H1 (cell line): ENCODE measurements around the gene ARAP2. TPM values are rescaled to one million over a fixed set of nuclear protein-coding genes. Genes with fewer than 3 reads are reported as not detected.

ENCODE experiments used
- CTCF ChIA-PET: fragments of 300-600 bp; sonication (Branson Sonifier 250); formaldehyde crosslinking; loops from one replicate; lab custom pipeline; 2021; ENCODE audit not compliant: partially characterized antibody; lab: Charles Lee
- POLR2A ChIA-PET: fragments of 300-600 bp; sonication (Branson Sonifier 250); formaldehyde crosslinking; loops from one replicate; lab custom pipeline; 2021; ENCODE audit warnings: inconsistent platforms; ENCODE audit not compliant: partially characterized antibody; lab: Charles Lee
- DNase-seq, 2 experiments: peaks; one replicate each; pipeline versions ENCODE4 v3.0.0 to v3.0.0-alpha.2; 2010 to 2022; ENCODE audit warnings: low spot score in 2 of 2, low read depth in 1 of 2, mixed read lengths in 1 of 2
- FAIRE-seq: peaks from 2 replicates; lab custom pipeline; 2011; peaks lifted over from hg19 to GRCh38; lab: Jason Lieb, UNC
- H2AFZ ChIP-seq: 2 replicates; pipeline ENCODE4 v1.8.1; 2012; ENCODE audit warnings: low read length, inconsistent platforms
- H2AK5ac ChIP-seq: 2 replicates; pipeline ENCODE4 v1.6.1; 2013; ENCODE audit warnings: low read depth, low read length
- H2BK120ac ChIP-seq: replicated peaks from 2 replicates; pipeline ENCODE3; 2013; ENCODE audit warnings: low read depth, low read length, inconsistent platforms
- H2BK12ac ChIP-seq: 2 replicates; pipeline ENCODE4 v1.6.1; 2013; ENCODE audit warnings: low read depth, low read length
- H2BK15ac ChIP-seq: 2 replicates; pipeline ENCODE4 v1.6.1; 2013; ENCODE audit warnings: low read length
- H2BK20ac ChIP-seq: 2 replicates; pipeline ENCODE4 v1.6.1; 2013; ENCODE audit warnings: low read length
- H2BK5ac ChIP-seq: 2 replicates; pipeline ENCODE4 v1.6.1; 2013; ENCODE audit warnings: low read depth, low read length
- H3K14ac ChIP-seq: 2 replicates; pipeline ENCODE4 v1.6.1; 2013; ENCODE audit warnings: inconsistent platforms; ENCODE audit not compliant: insufficient read length
- H3K18ac ChIP-seq: 2 replicates; pipeline ENCODE4 v1.6.1; 2013; ENCODE audit warnings: low read length; ENCODE audit errors: extremely low read depth
- H3K23ac ChIP-seq: 2 replicates; pipeline ENCODE4 v1.6.1; 2013; ENCODE audit warnings: inconsistent platforms; ENCODE audit not compliant: insufficient read length
- H3K23me2 ChIP-seq: 2 replicates; pipeline ENCODE4 v1.6.1; 2013; ENCODE audit warnings: low read depth, low read length
- H3K27ac ChIP-seq: 2 replicates; pipeline ENCODE4 v1.6.1; 2011; ENCODE audit warnings: low read depth, low read length, inconsistent platforms
- H3K27me3 ChIP-seq, 4 experiments: replicated peaks in 1 of 4; 1 replicate in 1 of 4; 2 replicates in 3 of 4; pipeline versions ENCODE4 v1.6.1 to v1.8.1; 2011 to 2013; ENCODE audit warnings: low read length in 3 of 4, mild to moderate bottlenecking in 3 of 4, inconsistent platforms in 2 of 4, mixed read lengths in 2 of 4, moderate library complexity in 1 of 4; ENCODE audit not compliant: control insufficient read depth in 3 of 4, insufficient read depth in 3 of 4; ENCODE audit errors: extremely low read depth in 1 of 4
- H3K36me3 ChIP-seq, 4 experiments: 2 replicates each; pipeline versions ENCODE4 v1.6.1 to v1.8.1; 2011 to 2013; ENCODE audit warnings: mild to moderate bottlenecking in 4 of 4, low read length in 3 of 4, moderate library complexity in 2 of 4, control low read depth in 1 of 4, inconsistent platforms in 1 of 4; ENCODE audit not compliant: insufficient read depth in 4 of 4, control insufficient read depth in 2 of 4
- H3K4ac ChIP-seq: replicated peaks from 2 replicates; pipeline ENCODE3; 2013; ENCODE audit warnings: low read length, low read depth, mixed read lengths, inconsistent platforms; ENCODE audit not compliant: insufficient read length
- H3K4me1 ChIP-seq, 4 experiments: replicated peaks in 1 of 4; 1 replicate in 1 of 4; 2 replicates in 3 of 4; pipeline versions ENCODE4 v1.6.1 to v1.8.1; 2011 to 2013; ENCODE audit warnings: low read length in 3 of 4, inconsistent platforms in 2 of 4, mixed read lengths in 1 of 4; ENCODE audit not compliant: insufficient read depth in 4 of 4, control insufficient read depth in 3 of 4
- H3K4me2 ChIP-seq, 2 experiments: 2 replicates each; pipeline versions ENCODE4 v1.6.1 to v1.8.1; 2011 to 2013; ENCODE audit warnings: low read depth in 2 of 2, low read length in 2 of 2, control low read depth in 1 of 2, inconsistent platforms in 1 of 2, mild to moderate bottlenecking in 1 of 2; ENCODE audit not compliant: insufficient read depth in 1 of 2
- H3K4me3 ChIP-seq, 4 experiments: fragments of 200-600, 300-600 bp in 1 of 4; sonication (generic), shearing (Covaris generic), sonication (Bioruptor Twin) in 1 of 4; 2 replicates each; pipeline versions ENCODE4 v1.5.1 to v1.8.1; 2011 to 2016; ENCODE audit warnings: low read length in 4 of 4, low read depth in 3 of 4, control low read depth in 2 of 4, inconsistent platforms in 2 of 4, mild to moderate bottlenecking in 2 of 4, mixed read lengths in 1 of 4, moderate library complexity in 1 of 4; ENCODE audit not compliant: insufficient read depth in 2 of 4; ENCODE audit errors: extremely low read depth in 1 of 4
- H3K56ac ChIP-seq: replicated peaks from 2 replicates; pipeline ENCODE3; 2013; ENCODE audit warnings: low read depth, mild to moderate bottlenecking, mixed read lengths, low read length, inconsistent platforms; ENCODE audit not compliant: insufficient read length
- H3K79me1 ChIP-seq: 2 replicates; pipeline ENCODE4 v1.6.1; 2013; ENCODE audit warnings: low read depth, low read length, control low read depth
- H3K79me2 ChIP-seq, 2 experiments: 2 replicates each; pipeline versions ENCODE4 v1.6.1 to v1.8.1; 2012 to 2013; ENCODE audit warnings: low read length in 2 of 2, mild to moderate bottlenecking in 2 of 2, inconsistent platforms in 1 of 2; ENCODE audit not compliant: insufficient read depth in 2 of 2, control insufficient read depth in 1 of 2
- H3K9ac ChIP-seq, 4 experiments: replicated peaks in 1 of 4; 1 replicate in 1 of 4; 2 replicates in 3 of 4; pipeline versions ENCODE4 v1.6.1 to v1.8.1; 2011 to 2013; ENCODE audit warnings: low read depth in 3 of 4, low read length in 3 of 4, control low read depth in 2 of 4, mild to moderate bottlenecking in 2 of 4, moderate library complexity in 2 of 4, inconsistent platforms in 1 of 4; ENCODE audit errors: extremely low read depth in 1 of 4
- H3K9me3 ChIP-seq, 2 experiments: 2 replicates each; pipeline versions ENCODE4 v1.6.1 to v1.8.1; 2012 to 2013; ENCODE audit warnings: mild to moderate bottlenecking in 2 of 2, moderate library complexity in 2 of 2, control low read depth in 1 of 2, inconsistent platforms in 1 of 2, low read depth in 1 of 2, low read length in 1 of 2, mixed read lengths in 1 of 2; ENCODE audit not compliant: insufficient read depth in 2 of 2
- H4K20me1 ChIP-seq, 2 experiments: replicated peaks in 1 of 2; 2 replicates each; pipeline versions ENCODE3 to v1.8.1; 2011 to 2013; ENCODE audit warnings: inconsistent platforms in 2 of 2, low read length in 2 of 2, mild to moderate bottlenecking in 1 of 2; ENCODE audit not compliant: insufficient read depth in 2 of 2, control insufficient read depth in 1 of 2
- H4K5ac ChIP-seq: 2 replicates; pipeline ENCODE4 v1.6.1; 2013; ENCODE audit warnings: low read length, low read depth, mixed read lengths, inconsistent platforms; ENCODE audit not compliant: insufficient read length
- H4K8ac ChIP-seq: 2 replicates; pipeline ENCODE4 v1.8.0; 2013; ENCODE audit warnings: mild to moderate bottlenecking, moderate library complexity, low read length, inconsistent platforms; ENCODE audit not compliant: insufficient read depth; ENCODE audit errors: extremely low read depth
- H4K91ac ChIP-seq: replicated peaks from 2 replicates; pipeline ENCODE3; 2013; ENCODE audit warnings: low read length, mixed read lengths, inconsistent platforms; ENCODE audit not compliant: insufficient read length
- ATF3 ChIP-seq: IDR thresholded peaks from 2 replicates; pipeline ENCODE4 v1.6.1; 2011; ENCODE audit warnings: low read depth, mild to moderate bottlenecking, low read length; ENCODE audit not compliant: insufficient read depth
- CBX8 ChIP-seq: fragments of 300-800, 300-1000 bp; sonication (generic); IDR thresholded peaks from 2 replicates; pipeline ENCODE4 v1.7.1; 2016; ENCODE audit warnings: low read depth, low read length, borderline replicate concordance
- CTCF ChIP-seq, 3 experiments: IDR thresholded peaks; 1 replicate in 2 of 3; 2 replicates in 1 of 3; pipeline versions ENCODE4 v1.5.1 to v1.6.1; 2011; ENCODE audit warnings: low read length in 3 of 3, mild to moderate bottlenecking in 3 of 3, inconsistent platforms in 2 of 3, low read depth in 1 of 3, moderate library complexity in 1 of 3; ENCODE audit not compliant: insufficient read depth in 1 of 3; ENCODE audit errors: control extremely low read depth in 1 of 3
- GTF2F1 ChIP-seq: IDR thresholded peaks from 2 replicates; pipeline ENCODE4 v1.6.1; 2012; ENCODE audit warnings: low read depth, low read length, improper control_type of control experiment, borderline replicate concordance
- JUND ChIP-seq: IDR thresholded peaks from 2 replicates; pipeline ENCODE4 v1.6.1; 2011; ENCODE audit warnings: mild to moderate bottlenecking, improper control_type of control experiment, low read length
- PHF8 ChIP-seq: fragments of 200-600 bp; sonication (generic); conservative IDR thresholded peaks from 2 replicates; pipeline ENCODE4 v1.7.1; 2012; ENCODE audit warnings: low read depth, mild to moderate bottlenecking, inconsistent platforms, low read length, moderate library complexity
- SIRT6 ChIP-seq: IDR thresholded peaks from one replicate; pipeline ENCODE4 v1.7.1; 2012; ENCODE audit warnings: low read length, inconsistent platforms
- TCF12 ChIP-seq: IDR thresholded peaks from 2 replicates; pipeline ENCODE4 v1.6.1; 2011; ENCODE audit warnings: low read depth, mild to moderate bottlenecking, low read length
- WGBS, 2 experiments: shearing (Covaris generic) in 1 of 2; methylation state at CpG; one replicate each; pipeline versions ENCODE4 v1.1.6 to v1.1.7; 2013 to 2015; ENCODE audit warnings: low lambda C conversion rate in 2 of 2, mixed read lengths in 2 of 2, inconsistent platforms in 1 of 2, low coverage in 1 of 2, missing lambda C conversion rate in 1 of 2; ENCODE audit not compliant: insufficient replicate concordance in 2 of 2, insufficient coverage in 1 of 2, insufficient read length in 1 of 2; ENCODE audit errors: extremely low coverage in 1 of 2, missing lambda C conversion rate in 1 of 2; 5-methylcytosine and 5-hydroxymethylcytosine counted together
- polyA plus RNA-seq, 7 experiments: library from polyadenylated mRNA; depleted of rRNA in 3 of 7; stranded (reverse) in 5 of 7; unstranded in 2 of 7; fragments of >200 nt in 5 of 7; fragments of 200-250 nt in 2 of 7; gene quantifications; 1 replicate in 5 of 7; 2 replicates in 1 of 7; 4 replicates in 1 of 7; pipeline versions ENCODE4 v1.2.1 to v1.2.3, GENCODE V29; 2011 to 2013; ENCODE audit warnings: missing spikeins in 2 of 7, mixed read lengths in 2 of 7
- total RNA-seq: library from RNA; stranded (reverse); fragmentation: NEBNext Ultra II Directional; extraction: Animal tissue kit (Norgen Biotek cat#: 25700); gene quantifications from 2 replicates; pipeline ENCODE4 v1.2.1, GENCODE V29; 2021

ARAP2 gene
- total and polyA plus RNA-seq, 2 of the 8 experiments (the other 6 are each of a cell fraction or from before 2014, with no cell fraction given): 0.15 to 2.3 TPM

GRCh38 chr4:36041340-36041739 lies 203.0 kb downstream of the ARAP2 start:
- Histone ChIP-seq H2BK12ac (no peak overlapping the region), H3K79me2 (no peaks in the 10 kb centered on the region), H4K20me1 (no peaks in the 10 kb centered on the region), H3K4me2 (no peak overlapping the region), H3K56ac (no peak overlapping the region), H2BK5ac (no peak overlapping the region), H4K5ac (no peak overlapping the region), H3K4ac (no peak overlapping the region), H3K36me3 (no peaks in the 10 kb centered on the region), H4K91ac (no peak overlapping the region), H3K27ac (no peak overlapping the region), H3K9me3 (no peaks in the 10 kb centered on the region), H3K18ac (no peak overlapping the region), H3K4me3 (no peak overlapping the region), H3K27me3 (no peaks in the 10 kb centered on the region), H3K9ac (no peak overlapping the region), H4K8ac (no peak overlapping the region), H2BK20ac (no peak overlapping the region), H2AFZ (no peak overlapping the region), H3K79me1 (no peaks in the 10 kb centered on the region), H3K23me2 (no peaks in the 10 kb centered on the region), H3K14ac (no peak overlapping the region), H3K23ac (no peak overlapping the region), H2BK15ac (no peak overlapping the region), H3K4me1 (no peaks in the 10 kb centered on the region), H2AK5ac (no peak overlapping the region), H2BK120ac (no peak overlapping the region)
- TF ChIP-seq TCF12 (no peak), ATF3 (no peak), CTCF (IDR thresholded peaks at IDR 0.05; ENCODE audit: control extremely low read depth in 1 of 3, insufficient read depth in 1 of 3, low read depth in 1 of 3, low read length in 3 of 3) (no peak), CBX8 (no peak), SIRT6 (no peak), GTF2F1 (no peak), JUND (no peak), PHF8 (no peak)
- FAIRE-seq: no peak
- 74% methylated on average over 1 of the region's 1 CpG; no CpG with 5 or more reads in 1 of the 2 experiments for WGBS, 2 experiments
- ChIA-PET CTCF (no interaction called here), POLR2A (no interaction called here)
- DNase-seq: no peak
